K562 (cell line): ENCODE data around the gene GLB1L2. TPM values are rescaled to one million over a fixed set of nuclear protein-coding genes. Genes with fewer than 3 reads are reported as not detected.

ENCODE experiments used
- DIDO1 ChIP-seq: fragments of 450-650 bp; IDR thresholded peaks from 2 replicates; pipeline ENCODE4 v1.6.1; 2016; ENCODE audit warnings: low read depth, missing biosample characterization, missing genetic modification characterization
- GABPB2 ChIP-seq: fragments of 250-450 bp; sonication (Bioruptor Pico); conservative IDR thresholded peaks from 2 replicates; pipeline ENCODE4 v1.5.1; 2021; ENCODE audit warnings: mild to moderate bottlenecking
- HMG20A ChIP-seq: fragments of 450-650 bp; formaldehyde crosslinking; conservative IDR thresholded peaks from 2 replicates; pipeline ENCODE4 v1.4.0; 2020; ENCODE audit warnings: mild to moderate bottlenecking, mixed read lengths
- KAT2B ChIP-seq: IDR thresholded peaks from one replicate; pipeline ENCODE4 v1.6.1; 2012; ENCODE audit warnings: low read depth, mild to moderate bottlenecking, control low read depth, inconsistent platforms, low read length, moderate library complexity
- NR2F6 ChIP-seq: fragments of 450-650 bp; formaldehyde crosslinking; IDR thresholded peaks from 2 replicates; pipeline ENCODE4 v1.4.0; 2020; ENCODE audit warnings: mild to moderate bottlenecking
- SMAD3 ChIP-seq: fragments of 450-650 bp; formaldehyde crosslinking; conservative IDR thresholded peaks from 2 replicates; pipeline ENCODE4 v1.4.0; 2020; ENCODE audit warnings: mild to moderate bottlenecking
- SNAPC5 ChIP-seq: fragments of 250-450 bp; sonication (Bioruptor Pico); IDR thresholded peaks from 2 replicates; pipeline ENCODE4 v1.8.0; 2021; ENCODE audit warnings: moderate library complexity, mild to moderate bottlenecking, inconsistent platforms
- STAT5A ChIP-seq: IDR thresholded peaks from 2 replicates; pipeline ENCODE4 v1.6.1; 2012; ENCODE audit warnings: low read length, inconsistent platforms, borderline replicate concordance
- TRIM24 ChIP-seq, 2 experiments: fragments of 450-650 bp; IDR thresholded peaks; 2 replicates each; pipeline ENCODE4 v1.6.1; 2016
- ZC3H4 ChIP-seq: sonication (generic); formaldehyde crosslinking; IDR thresholded peaks from 2 replicates; pipeline ENCODE4 v1.9.0; 2021; ENCODE audit warnings: missing genetic modification reagents, borderline replicate concordance
- ZNF324 ChIP-seq: fragments of 250-450 bp; sonication (Bioruptor Pico); IDR thresholded peaks from 2 replicates; pipeline ENCODE4 v1.4.0; 2020; ENCODE audit warnings: mild to moderate bottlenecking
- ZSCAN32 ChIP-seq: fragments of 450-650 bp; formaldehyde crosslinking; IDR thresholded peaks from 2 replicates; pipeline ENCODE4 v1.4.0; 2020; ENCODE audit warnings: mild to moderate bottlenecking, moderate library complexity
- ZZZ3 ChIP-seq: fragments of 450-650 bp; IDR thresholded peaks from 2 replicates; pipeline ENCODE4 v1.6.1; 2016; ENCODE audit warnings: antibody characterized with exemption, mild to moderate bottlenecking, moderate library complexity
- polyA plus RNA-seq, 8 experiments: library from polyadenylated mRNA; depleted of rRNA in 4 of 8; stranded (reverse) in 5 of 8; unstranded in 3 of 8; fragments of >200 nt; fragmentation: Nextera tagmentation in 2 of 8; fragmentation: Illumina TruSeq in 1 of 8; extraction: Ambion mirVana in 2 of 8; extraction: Trizol in 1 of 8; gene quantifications; 2 replicates each; pipeline versions ENCODE4 v1.2.1 to v1.2.3, GENCODE V29; 2011 to 2014; ENCODE audit warnings: inconsistent platforms in 1 of 8, missing spikeins in 1 of 8
- total RNA-seq, 7 experiments: library from RNA; depleted of rRNA in 6 of 7; stranded (reverse); fragments of >200 nt in 6 of 7; fragmentation: Illumina TruSeq in 2 of 7; extraction: Trizol in 2 of 7; gene quantifications; 2 replicates each; pipeline versions ENCODE4 v1.2.1 to v1.2.3, GENCODE V29; 2011 to 2021; ENCODE audit warnings: low replicate concordance in 1 of 7
- TF ChIP-seq, protein P1 (sequence below): fragments of 200-600 bp; sonication (generic); IDR thresholded peaks from one replicate; pipeline ENCODE4 v1.6.1; 2012; ENCODE audit warnings: mild to moderate bottlenecking, low read depth, low read length, inconsistent platforms

The GLB1L2 gene
- total and polyA plus RNA-seq, 9 of the 15 experiments (the other 6 are each of a cell fraction or from before 2014, with no cell fraction given) = 0.84 to 21.4 (median 13.8) TPM

DNA sequence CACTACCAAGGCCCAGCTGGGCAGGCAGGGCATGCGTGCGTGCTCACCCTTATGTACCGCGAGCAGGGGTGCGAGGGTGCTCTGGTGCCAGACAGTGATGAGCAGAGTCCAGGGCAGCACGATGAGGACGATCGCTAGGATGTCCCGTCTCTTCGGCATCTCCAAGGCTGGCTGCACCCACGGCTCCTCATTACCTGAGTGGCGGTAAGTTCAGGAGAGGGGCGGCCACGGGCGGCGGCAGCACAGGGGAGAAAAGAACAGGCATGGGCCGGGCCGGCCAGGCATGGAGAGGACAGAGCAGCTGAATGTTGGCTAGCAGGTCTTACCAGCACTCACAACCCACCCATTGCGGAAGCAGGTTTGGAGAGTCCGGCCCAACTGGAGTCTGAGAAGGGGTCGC lies 55.7 kb downstream of the GLB1L2 start (continued):
- TF ChIP-seq, protein P1, sequence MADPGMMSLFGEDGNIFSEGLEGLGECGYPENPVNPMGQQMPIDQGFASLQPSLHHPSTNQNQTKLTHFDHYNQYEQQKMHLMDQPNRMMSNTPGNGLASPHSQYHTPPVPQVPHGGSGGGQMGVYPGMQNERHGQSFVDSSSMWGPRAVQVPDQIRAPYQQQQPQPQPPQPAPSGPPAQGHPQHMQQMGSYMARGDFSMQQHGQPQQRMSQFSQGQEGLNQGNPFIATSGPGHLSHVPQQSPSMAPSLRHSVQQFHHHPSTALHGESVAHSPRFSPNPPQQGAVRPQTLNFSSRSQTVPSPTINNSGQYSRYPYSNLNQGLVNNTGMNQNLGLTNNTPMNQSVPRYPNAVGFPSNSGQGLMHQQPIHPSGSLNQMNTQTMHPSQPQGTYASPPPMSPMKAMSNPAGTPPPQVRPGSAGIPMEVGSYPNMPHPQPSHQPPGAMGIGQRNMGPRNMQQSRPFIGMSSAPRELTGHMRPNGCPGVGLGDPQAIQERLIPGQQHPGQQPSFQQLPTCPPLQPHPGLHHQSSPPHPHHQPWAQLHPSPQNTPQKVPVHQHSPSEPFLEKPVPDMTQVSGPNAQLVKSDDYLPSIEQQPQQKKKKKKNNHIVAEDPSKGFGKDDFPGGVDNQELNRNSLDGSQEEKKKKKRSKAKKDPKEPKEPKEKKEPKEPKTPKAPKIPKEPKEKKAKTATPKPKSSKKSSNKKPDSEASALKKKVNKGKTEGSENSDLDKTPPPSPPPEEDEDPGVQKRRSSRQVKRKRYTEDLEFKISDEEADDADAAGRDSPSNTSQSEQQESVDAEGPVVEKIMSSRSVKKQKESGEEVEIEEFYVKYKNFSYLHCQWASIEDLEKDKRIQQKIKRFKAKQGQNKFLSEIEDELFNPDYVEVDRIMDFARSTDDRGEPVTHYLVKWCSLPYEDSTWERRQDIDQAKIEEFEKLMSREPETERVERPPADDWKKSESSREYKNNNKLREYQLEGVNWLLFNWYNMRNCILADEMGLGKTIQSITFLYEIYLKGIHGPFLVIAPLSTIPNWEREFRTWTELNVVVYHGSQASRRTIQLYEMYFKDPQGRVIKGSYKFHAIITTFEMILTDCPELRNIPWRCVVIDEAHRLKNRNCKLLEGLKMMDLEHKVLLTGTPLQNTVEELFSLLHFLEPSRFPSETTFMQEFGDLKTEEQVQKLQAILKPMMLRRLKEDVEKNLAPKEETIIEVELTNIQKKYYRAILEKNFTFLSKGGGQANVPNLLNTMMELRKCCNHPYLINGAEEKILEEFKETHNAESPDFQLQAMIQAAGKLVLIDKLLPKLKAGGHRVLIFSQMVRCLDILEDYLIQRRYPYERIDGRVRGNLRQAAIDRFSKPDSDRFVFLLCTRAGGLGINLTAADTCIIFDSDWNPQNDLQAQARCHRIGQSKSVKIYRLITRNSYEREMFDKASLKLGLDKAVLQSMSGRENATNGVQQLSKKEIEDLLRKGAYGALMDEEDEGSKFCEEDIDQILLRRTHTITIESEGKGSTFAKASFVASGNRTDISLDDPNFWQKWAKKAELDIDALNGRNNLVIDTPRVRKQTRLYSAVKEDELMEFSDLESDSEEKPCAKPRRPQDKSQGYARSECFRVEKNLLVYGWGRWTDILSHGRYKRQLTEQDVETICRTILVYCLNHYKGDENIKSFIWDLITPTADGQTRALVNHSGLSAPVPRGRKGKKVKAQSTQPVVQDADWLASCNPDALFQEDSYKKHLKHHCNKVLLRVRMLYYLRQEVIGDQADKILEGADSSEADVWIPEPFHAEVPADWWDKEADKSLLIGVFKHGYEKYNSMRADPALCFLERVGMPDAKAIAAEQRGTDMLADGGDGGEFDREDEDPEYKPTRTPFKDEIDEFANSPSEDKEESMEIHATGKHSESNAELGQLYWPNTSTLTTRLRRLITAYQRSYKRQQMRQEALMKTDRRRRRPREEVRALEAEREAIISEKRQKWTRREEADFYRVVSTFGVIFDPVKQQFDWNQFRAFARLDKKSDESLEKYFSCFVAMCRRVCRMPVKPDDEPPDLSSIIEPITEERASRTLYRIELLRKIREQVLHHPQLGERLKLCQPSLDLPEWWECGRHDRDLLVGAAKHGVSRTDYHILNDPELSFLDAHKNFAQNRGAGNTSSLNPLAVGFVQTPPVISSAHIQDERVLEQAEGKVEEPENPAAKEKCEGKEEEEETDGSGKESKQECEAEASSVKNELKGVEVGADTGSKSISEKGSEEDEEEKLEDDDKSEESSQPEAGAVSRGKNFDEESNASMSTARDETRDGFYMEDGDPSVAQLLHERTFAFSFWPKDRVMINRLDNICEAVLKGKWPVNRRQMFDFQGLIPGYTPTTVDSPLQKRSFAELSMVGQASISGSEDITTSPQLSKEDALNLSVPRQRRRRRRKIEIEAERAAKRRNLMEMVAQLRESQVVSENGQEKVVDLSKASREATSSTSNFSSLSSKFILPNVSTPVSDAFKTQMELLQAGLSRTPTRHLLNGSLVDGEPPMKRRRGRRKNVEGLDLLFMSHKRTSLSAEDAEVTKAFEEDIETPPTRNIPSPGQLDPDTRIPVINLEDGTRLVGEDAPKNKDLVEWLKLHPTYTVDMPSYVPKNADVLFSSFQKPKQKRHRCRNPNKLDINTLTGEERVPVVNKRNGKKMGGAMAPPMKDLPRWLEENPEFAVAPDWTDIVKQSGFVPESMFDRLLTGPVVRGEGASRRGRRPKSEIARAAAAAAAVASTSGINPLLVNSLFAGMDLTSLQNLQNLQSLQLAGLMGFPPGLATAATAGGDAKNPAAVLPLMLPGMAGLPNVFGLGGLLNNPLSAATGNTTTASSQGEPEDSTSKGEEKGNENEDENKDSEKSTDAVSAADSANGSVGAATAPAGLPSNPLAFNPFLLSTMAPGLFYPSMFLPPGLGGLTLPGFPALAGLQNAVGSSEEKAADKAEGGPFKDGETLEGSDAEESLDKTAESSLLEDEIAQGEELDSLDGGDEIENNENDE = no peak
- TF ChIP-seq ZNF324 (CRISPR knock-in tag) = no peak
- no peak for TF ChIP-seq ZC3H4 (CRISPR knock-in tag)
- TF ChIP-seq DIDO1 (tag) = no peak
- TF ChIP-seq HMG20A = no peak
- TF ChIP-seq NR2F6 (CRISPR knock-in tag) = no peak
- TF ChIP-seq STAT5A = no peak
- TF ChIP-seq ZZZ3 = no peak
- TF ChIP-seq ZSCAN32 (CRISPR knock-in tag) = no peak
- TF ChIP-seq GABPB2 (CRISPR knock-in tag) = no peak
- no peak for TF ChIP-seq KAT2B
- no peak for TF ChIP-seq SMAD3
- no peak for TF ChIP-seq SNAPC5 (CRISPR knock-in tag)
- TF ChIP-seq TRIM24 (IDR thresholded peaks at IDR 0.05) = no peak
